AG10803 (cell line): ENCODE measurements around the gene B4GALNT4.

Experiments used
- DNase-seq: peaks from one replicate; pipeline ENCODE4 v3.0.0; 2010; ENCODE audit warnings: low read depth
- H3K4me3 ChIP-seq: 2 replicates; pipeline ENCODE4 v1.5.1; 2011; ENCODE audit warnings: mild to moderate bottlenecking, low read length, control low read depth
- CTCF ChIP-seq: conservative IDR thresholded peaks from 2 replicates; pipeline ENCODE4 v1.5.1; 2011; ENCODE audit warnings: mild to moderate bottlenecking, low read length, control low read depth, inconsistent platforms

B4GALNT4 gene

GRCh38 chr11:377174-377865, 8.0 kb downstream of the B4GALNT4 start:
- no peak for TF ChIP-seq CTCF
- DNase-seq: no peak
- H3K4me3 ChIP-seq: no peak overlapping the region

GRCh38 chr11:377883-378500, 8.7 kb downstream of the B4GALNT4 start:
- H3K4me3 ChIP-seq: no peak overlapping the region
- DNase-seq: no peak
- TF ChIP-seq CTCF: no peak

GRCh38 chr11:379205-380094, 10.2 kb downstream of the B4GALNT4 start:
- no peak for TF ChIP-seq CTCF
- no peak for DNase-seq
- no peak overlapping the region for H3K4me3 ChIP-seq

- TF ChIP-seq CTCF: no peak
- H3K4me3 ChIP-seq: no peak overlapping the region
- DNase-seq: no peak
Measured at GRCh38 chr11:380095-380480, 10.8 kb downstream of the B4GALNT4 start.

GRCh38 chr11:380491-380890, 11.2 kb downstream of the B4GALNT4 start:
- no peak overlapping the region for H3K4me3 ChIP-seq
- no peak for TF ChIP-seq CTCF
- DNase-seq: no peak

GRCh38 chr11:380996-381395, 11.7 kb downstream of the B4GALNT4 start:
- DNase-seq: no peak
- no peak for TF ChIP-seq CTCF
- H3K4me3 ChIP-seq: no peak overlapping the region
